ENCODE data around the gene CAPZA2.
A peak's percentile ranks its signal among the peaks of the same experiment; 100 is the strongest.

The CAPZA2 gene

DNA sequence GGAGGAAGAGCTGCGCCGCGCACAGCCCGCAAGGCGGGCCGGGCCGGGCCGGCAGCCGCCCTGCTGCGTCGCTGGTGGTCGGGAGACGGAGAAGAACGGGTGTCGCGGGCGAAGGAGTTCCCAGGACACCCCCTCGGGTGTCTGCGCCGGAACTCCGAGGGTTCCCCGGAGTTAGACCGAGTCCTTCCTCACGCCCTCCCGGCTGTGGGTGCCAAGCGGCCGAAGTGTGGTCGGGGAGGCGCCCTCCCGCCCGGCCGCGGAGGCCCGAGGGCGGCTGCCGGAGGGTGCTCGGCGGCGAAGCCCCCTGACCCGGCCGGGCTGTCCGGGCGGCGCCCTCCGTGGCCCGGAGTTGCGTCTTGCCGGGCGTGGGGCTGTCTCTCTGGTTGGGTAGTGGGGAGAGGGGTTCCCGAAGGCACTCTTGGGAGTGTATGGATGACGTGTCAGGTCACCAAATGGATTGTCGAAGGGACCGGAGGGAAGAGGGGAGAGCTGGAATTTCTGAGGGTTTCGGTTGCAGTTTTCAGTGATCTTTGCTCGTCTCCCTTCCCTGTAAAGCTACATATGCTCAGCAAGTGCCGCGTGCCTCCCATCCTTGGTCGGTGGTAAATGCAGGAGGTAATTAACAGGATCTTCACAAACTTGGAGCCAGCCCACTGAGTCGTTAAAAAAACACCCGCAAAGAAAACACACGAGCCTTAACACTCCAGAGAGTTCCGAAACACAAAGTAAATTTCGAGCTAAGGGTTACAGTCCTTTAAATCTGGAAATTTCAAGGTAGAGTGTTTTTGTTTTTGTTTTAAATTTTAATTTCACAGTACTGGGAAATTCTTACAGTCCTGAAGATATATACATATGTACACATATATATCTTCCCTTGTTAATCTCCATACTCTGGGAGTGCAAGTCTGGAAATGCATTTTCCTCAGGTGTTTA lies 91.8 kb downstream of the CAPZA2 start:
- Histone ChIP-seq H3K4me3 (IDR thresholded peaks at IDR 0.05; ENCODE audit: insufficient read depth, low read depth, low read length) (no peak overlapping the region), H3K4me1 (ENCODE audit: low read depth, poor library complexity, severe bottlenecking) (peaks cover 49% of the 10 kb centered on the region), H3K36me3 (ENCODE audit: insufficient read depth) (no peaks in the 10 kb centered on the region), H4K20me1 (ENCODE audit: insufficient read depth) (no peaks in the 10 kb centered on the region), H2AFZ (ENCODE audit: low read depth) (peak overlapping the region; percentile 87), H3K27me3 (ENCODE audit: insufficient read depth, low read depth) (no peaks in the 10 kb centered on the region), H3K79me2 (ENCODE audit: insufficient read depth, low read depth) (peaks cover 5% of the 10 kb centered on the region; the same call in 1 of the 2 replicates), H3K4me2 (peak overlapping the region; percentile 67), H3K27ac (peak overlapping the region; percentile 89), H3K9ac (peak overlapping the region; percentile 92)
- no peak for TF ChIP-seq CTCF (conservative IDR thresholded peaks at IDR 0.05; ENCODE audit: low read depth, low read length)

DNA sequence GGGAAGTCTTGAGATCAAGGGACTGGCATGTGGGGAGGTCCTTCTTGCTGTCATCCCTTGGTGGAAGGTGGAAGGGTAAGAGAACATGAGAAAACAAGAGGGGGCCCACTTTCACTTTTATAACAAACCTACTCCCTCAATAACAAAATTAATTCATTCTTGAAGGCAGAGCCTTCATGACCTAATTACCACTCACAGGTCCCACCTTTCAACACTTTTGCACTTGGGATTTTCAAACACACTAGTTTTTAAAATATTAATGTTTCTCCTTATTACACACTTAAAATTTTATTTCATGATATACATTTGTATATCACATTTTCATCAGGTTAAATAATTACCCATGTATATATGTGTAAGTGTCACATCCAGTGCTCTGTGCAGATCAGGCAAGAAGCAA lies 93.0 kb downstream of the CAPZA2 start:
- TF ChIP-seq CTCF (conservative IDR thresholded peaks at IDR 0.05; ENCODE audit: low read depth, low read length) = no peak
- Histone ChIP-seq H3K4me3 (IDR thresholded peaks at IDR 0.05; ENCODE audit: insufficient read depth, low read depth, low read length) (no peak overlapping the region), H4K20me1 (ENCODE audit: insufficient read depth) (no peaks in the 10 kb centered on the region), H3K36me3 (ENCODE audit: insufficient read depth) (no peaks in the 10 kb centered on the region), H3K9ac (no peak overlapping the region), H3K27ac (peak overlapping the region; percentile 11; the same call in 1 of the 2 replicates), H3K79me2 (ENCODE audit: insufficient read depth, low read depth) (peaks cover 5% of the 10 kb centered on the region; the same call in 1 of the 2 replicates), H3K27me3 (ENCODE audit: insufficient read depth, low read depth) (no peaks in the 10 kb centered on the region), H3K4me1 (ENCODE audit: low read depth, poor library complexity, severe bottlenecking) (peaks cover 49% of the 10 kb centered on the region), H3K4me2 (peak overlapping the region; percentile 67), H2AFZ (ENCODE audit: low read depth) (no peak overlapping the region)

DNA sequence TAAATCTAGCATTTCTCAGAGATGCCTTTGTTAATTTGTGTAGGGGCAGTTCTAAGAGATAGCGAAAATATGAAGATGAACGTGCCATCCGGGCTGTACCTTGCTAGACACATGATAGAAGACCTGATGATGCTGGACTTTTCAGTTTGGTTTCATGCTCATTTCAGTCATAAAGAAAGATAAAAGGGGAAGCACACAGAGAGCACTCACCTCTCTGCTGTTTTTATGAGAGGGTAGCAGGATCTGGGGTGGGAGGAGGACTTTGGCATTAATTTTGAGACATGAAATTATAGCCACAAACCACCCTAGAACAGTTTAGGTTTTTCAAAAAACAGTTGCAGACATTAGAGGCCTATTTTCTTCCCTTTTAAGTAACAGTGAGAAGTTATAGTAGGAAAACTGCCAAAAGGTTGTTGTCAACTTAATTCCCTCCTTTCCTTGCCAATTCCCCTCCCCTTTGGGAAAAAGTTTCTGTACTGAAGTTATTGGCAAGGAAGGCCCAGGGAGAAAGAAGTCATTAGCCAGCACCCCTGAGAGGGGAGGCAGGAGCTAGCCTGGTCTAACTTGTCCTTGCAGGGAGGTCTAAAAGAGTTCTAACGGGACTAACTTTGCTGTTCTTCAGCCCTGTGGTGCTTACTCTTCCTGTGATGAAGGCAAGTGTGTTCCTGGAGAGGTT lies 93.6 kb downstream of the CAPZA2 start:
- no peak overlapping the region for H2AFZ ChIP-seq (ENCODE audit: low read depth)
- TF ChIP-seq CTCF (conservative IDR thresholded peaks at IDR 0.05; ENCODE audit: low read depth, low read length) = no peak
- no peak overlapping the region for H3K4me3 ChIP-seq (IDR thresholded peaks at IDR 0.05; ENCODE audit: insufficient read depth, low read depth, low read length)
- H3K36me3 ChIP-seq (ENCODE audit: insufficient read depth) = no peaks in the 10 kb centered on the region
- H3K9ac ChIP-seq = no peak overlapping the region
- peak overlapping the region; percentile 67; the same call in 1 of the 2 replicates for H3K4me2 ChIP-seq
- peaks cover 49% of the 10 kb centered on the region for H3K4me1 ChIP-seq (ENCODE audit: low read depth, poor library complexity, severe bottlenecking)
- peaks cover 5% of the 10 kb centered on the region; the same call in 1 of the 2 replicates for H3K79me2 ChIP-seq (ENCODE audit: insufficient read depth, low read depth)
- no peaks in the 10 kb centered on the region for H3K27me3 ChIP-seq (ENCODE audit: insufficient read depth, low read depth)
- peak overlapping the region; percentile 11; the same call in 1 of the 2 replicates for H3K27ac ChIP-seq
- no peaks in the 10 kb centered on the region for H4K20me1 ChIP-seq (ENCODE audit: insufficient read depth)

- TF ChIP-seq CTCF (conservative IDR thresholded peaks at IDR 0.05; ENCODE audit: low read depth, low read length) = no peak
- no peaks in the 10 kb centered on the region for H3K27me3 ChIP-seq (ENCODE audit: insufficient read depth, low read depth)
- no peaks in the 10 kb centered on the region for H3K36me3 ChIP-seq (ENCODE audit: insufficient read depth)
- H3K4me3 ChIP-seq (IDR thresholded peaks at IDR 0.05; ENCODE audit: insufficient read depth, low read depth, low read length) = no peak overlapping the region
- no peak overlapping the region for H2AFZ ChIP-seq (ENCODE audit: low read depth)
- H3K27ac ChIP-seq = no peak overlapping the region; the same call in 1 of the 2 replicates
- H3K79me2 ChIP-seq (ENCODE audit: insufficient read depth, low read depth) = peaks cover 5% of the 10 kb centered on the region; the same call in 1 of the 2 replicates
- no peak overlapping the region for H3K9ac ChIP-seq
- no peaks in the 10 kb centered on the region for H4K20me1 ChIP-seq (ENCODE audit: insufficient read depth)
- H3K4me1 ChIP-seq (ENCODE audit: low read depth, poor library complexity, severe bottlenecking) = peaks cover 49% of the 10 kb centered on the region
- peak overlapping the region; percentile 67; the same call in 1 of the 2 replicates for H3K4me2 ChIP-seq
Observed at GRCh38 chr7:116956477-116956804, 94.1 kb downstream of the CAPZA2 start.
